Endothelial cell (in vitro differentiated cells): Measurements from ENCODE around the gene SPACA6. TPM values are rescaled to one million over a fixed set of nuclear protein-coding genes. Genes with fewer than 3 reads are reported as not detected.

Source experiments
- DNase-seq: peaks from one replicate; pipeline ENCODE4 v3.0.0; 2021; ENCODE audit warnings: low spot score
- H3K27ac Mint-ChIP-seq: one replicate; pipeline ENCODE4 v1.8.0; 2021; ENCODE audit warnings: mixed read lengths, inconsistent platforms; ENCODE audit not compliant: unreplicated experiment
- H3K27me3 Mint-ChIP-seq: one replicate; pipeline ENCODE4 v1.8.0; 2021; ENCODE audit warnings: mild to moderate bottlenecking, moderate library complexity, mixed read lengths, inconsistent platforms; ENCODE audit not compliant: unreplicated experiment
- H3K36me3 Mint-ChIP-seq: one replicate; pipeline ENCODE4 v1.8.0; 2021; ENCODE audit warnings: mild to moderate bottlenecking, low read depth, mixed read lengths, inconsistent platforms; ENCODE audit not compliant: unreplicated experiment
- H3K4me1 Mint-ChIP-seq: one replicate; pipeline ENCODE4 v1.8.0; 2021; ENCODE audit warnings: mild to moderate bottlenecking, mixed read lengths, inconsistent platforms; ENCODE audit not compliant: unreplicated experiment
- H3K4me3 Mint-ChIP-seq: one replicate; pipeline ENCODE4 v1.8.0; 2021; ENCODE audit warnings: mild to moderate bottlenecking, mixed read lengths, inconsistent platforms; ENCODE audit not compliant: unreplicated experiment
- H3K9me3 Mint-ChIP-seq: one replicate; pipeline ENCODE4 v1.8.0; 2021; ENCODE audit warnings: mixed read lengths, inconsistent platforms; ENCODE audit not compliant: unreplicated experiment
- CTCF ChIP-seq: fragments of 200-600 bp; sonication (generic); IDR thresholded peaks from one replicate; pipeline ENCODE4 v1.5.0; 2021; ENCODE audit warnings: antibody characterized with exemption; ENCODE audit not compliant: unreplicated experiment
- total RNA-seq: library from RNA; stranded (reverse); fragmentation: NEBNext Ultra II Directional; extraction: Animal tissue kit (Norgen Biotek cat#: 25700); gene quantifications from one replicate; pipeline ENCODE4 v1.2.1, GENCODE V29; 2021; ENCODE audit not compliant: unreplicated experiment

SPACA6 gene
- total RNA-seq, 1 donor from 2014 or later, result 12.9 TPM

- no peak for DNase-seq
- Mint-ChIP-seq H3K27me3 (peaks cover 12% of the 10 kb centered on the region), H3K4me3 (no peak overlapping the region), H3K4me1 (peaks cover 3% of the 10 kb centered on the region), H3K36me3 (peaks cover 3% of the 10 kb centered on the region), H3K27ac (no peak overlapping the region), H3K9me3 (no peaks in the 10 kb centered on the region)
- no peak for TF ChIP-seq CTCF
These were observed 28.8 kb downstream of the SPACA6 start for GRCh38 chr19:51721905-51722304.

GRCh38 chr19:51722492-51722891, 29.4 kb downstream of the SPACA6 start:
- peaks cover 3% of the 10 kb centered on the region for H3K36me3 Mint-ChIP-seq
- peaks cover 14% of the 10 kb centered on the region for H3K27me3 Mint-ChIP-seq
- TF ChIP-seq CTCF, result no peak
- DNase-seq, result no peak
- no peak overlapping the region for H3K4me3 Mint-ChIP-seq
- H3K9me3 Mint-ChIP-seq, result no peaks in the 10 kb centered on the region
- H3K27ac Mint-ChIP-seq, result no peak overlapping the region
- H3K4me1 Mint-ChIP-seq, result peaks cover 3% of the 10 kb centered on the region

- Mint-ChIP-seq H3K4me3 (no peak overlapping the region), H3K27me3 (peaks cover 7% of the 10 kb centered on the region), H3K27ac (no peak overlapping the region), H3K4me1 (no peaks in the 10 kb centered on the region), H3K36me3 (peaks cover 3% of the 10 kb centered on the region), H3K9me3 (no peaks in the 10 kb centered on the region)
- no peak for TF ChIP-seq CTCF
- no peak for DNase-seq
These were observed 31.4 kb downstream of the SPACA6 start for GRCh38 chr19:51724543-51724942.

GRCh38 chr19:51726049-51726448, 32.9 kb downstream of the SPACA6 start:
- H3K9me3 Mint-ChIP-seq, result peaks cover 4% of the 10 kb centered on the region
- no peak overlapping the region for H3K27ac Mint-ChIP-seq
- peaks cover 3% of the 10 kb centered on the region for H3K36me3 Mint-ChIP-seq
- TF ChIP-seq CTCF, result no peak
- no peaks in the 10 kb centered on the region for H3K4me1 Mint-ChIP-seq
- no peak for DNase-seq
- H3K27me3 Mint-ChIP-seq, result peaks cover 9% of the 10 kb centered on the region
- H3K4me3 Mint-ChIP-seq, result no peak overlapping the region

- H3K9me3 Mint-ChIP-seq, result peaks cover 8% of the 10 kb centered on the region
- no peak overlapping the region for H3K27ac Mint-ChIP-seq
- H3K36me3 Mint-ChIP-seq, result peaks cover 3% of the 10 kb centered on the region
These were observed 34.3 kb downstream of the SPACA6 start for GRCh38 chr19:51727349-51727880.

More at GRCh38 chr19:51727349-51727880, 34.3 kb downstream of the SPACA6 start:
- H3K4me3 Mint-ChIP-seq, result no peak overlapping the region
- no peaks in the 10 kb centered on the region for H3K4me1 Mint-ChIP-seq
- no peak for TF ChIP-seq CTCF
- DNase-seq, result no peak
- H3K27me3 Mint-ChIP-seq, result peaks cover 9% of the 10 kb centered on the region
